Activated B cell treated with CpG ODN at 0.5 μM for 24 hours (primary cell): ENCODE data around the gene IQSEC1. TPM values are rescaled to one million over a fixed set of nuclear protein-coding genes. Genes with fewer than 3 reads are reported as not detected.

ENCODE experiments used
- ATAC-seq: fragments of 200-7000 bp; cut with Tn5 transposase; one replicate; pipeline ENCODE4 v1.10.0; 2021; ENCODE audit warnings: low read depth, mild to moderate bottlenecking, moderate library complexity
- CTCF ChIA-PET: fragments of 350-600 bp; sonication (Branson Sonifier 250); formaldehyde crosslinking; loops from one replicate; lab custom pipeline; 2021; ENCODE audit warnings: antibody characterized with exemption; lab: Charles Lee
- POLR2A ChIA-PET: fragments of 350-600 bp; sonication (Branson Sonifier 250); formaldehyde crosslinking; loops from one replicate; lab custom pipeline; 2021; ENCODE audit warnings: antibody characterized with exemption; lab: Charles Lee
- DNase-seq: peaks from one replicate; pipeline ENCODE4 v3.0.0; 2022
- H3K27ac Mint-ChIP-seq: one replicate; pipeline ENCODE4 v1.8.0; 2020; ENCODE audit warnings: mixed read lengths
- H3K27me3 Mint-ChIP-seq: one replicate; pipeline ENCODE4 v1.8.0; 2021; ENCODE audit warnings: mixed read lengths
- H3K36me3 Mint-ChIP-seq: one replicate; pipeline ENCODE4 v1.8.0; 2021; ENCODE audit warnings: low read depth, mixed read lengths
- H3K4me1 Mint-ChIP-seq: one replicate; pipeline ENCODE4 v1.8.0; 2021; ENCODE audit warnings: mixed read lengths
- H3K4me3 Mint-ChIP-seq: one replicate; pipeline ENCODE4 v1.8.0; 2020; ENCODE audit warnings: mild to moderate bottlenecking, mixed read lengths
- H3K9me3 Mint-ChIP-seq: one replicate; pipeline ENCODE4 v1.8.0; 2020; ENCODE audit warnings: mixed read lengths
- intact Hi-C: fragments of 100-400 bp; cut with micrococcal nuclease; formaldehyde crosslinking; loops from one replicate; pipeline ENCODE4 v1.15.1; 2024
- total RNA-seq: library from RNA; stranded (reverse); gene quantifications from 2 replicates; pipeline ENCODE4 v1.2.3, GENCODE V29; 2022
- TF ChIP-seq, protein P1 (sequence below): fragments of 200-600 bp; IDR thresholded peaks from one replicate; pipeline ENCODE4 v1.8.0; 2022; ENCODE audit warnings: antibody characterized with exemption, mild to moderate bottlenecking

IQSEC1 gene
- total RNA-seq, 1 donor from 2014 or later, result 296 TPM

DNA sequence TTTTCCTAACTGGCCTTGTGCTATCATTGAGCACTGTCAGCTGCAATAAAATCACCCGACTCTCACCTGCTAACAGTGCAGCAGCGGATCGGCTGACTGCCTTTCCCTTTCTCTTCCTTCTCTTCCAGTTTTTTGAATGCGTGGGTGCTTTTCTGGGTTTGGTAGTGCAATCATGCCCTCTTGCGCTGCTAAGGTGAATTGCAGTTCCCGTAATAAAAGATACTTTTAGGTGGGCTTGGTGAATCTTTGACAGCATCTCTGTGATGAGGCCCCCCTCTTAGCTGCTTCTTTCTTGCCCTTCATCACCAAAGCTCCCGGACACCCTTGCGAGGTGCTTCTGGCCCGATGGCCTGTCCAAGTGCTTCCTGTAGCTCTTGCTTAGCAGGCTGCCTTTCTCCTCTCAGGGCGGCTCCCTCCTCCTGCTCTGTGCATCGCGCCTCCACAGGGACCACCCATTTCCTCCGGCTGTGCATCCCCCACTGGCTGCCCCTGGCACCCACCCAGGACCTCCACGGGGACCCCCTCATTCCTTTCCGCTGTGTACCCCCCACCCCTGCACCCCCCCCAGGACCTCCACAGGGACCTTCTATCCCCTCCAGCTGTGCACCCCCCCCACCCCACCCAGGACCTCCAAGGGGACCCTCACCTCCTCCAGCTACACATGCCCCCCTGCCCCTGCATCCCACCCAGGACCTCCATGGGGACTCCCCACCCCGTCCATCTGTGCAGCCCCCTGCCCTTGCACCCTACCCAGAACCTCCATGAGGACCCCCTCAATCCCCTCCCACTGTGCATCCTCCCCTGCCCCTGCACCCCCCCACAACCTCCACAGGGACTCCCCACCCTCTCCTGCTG is 181.0 kb downstream of the IQSEC1 start:
- ChIA-PET POLR2A (interaction anchor here (0.6 to 1.2 kb wide), 3 partner anchors 21 to 51 kb away, joined by 4 to 7 read pairs (median 4); partner anchors contain the start of gene RPL32), CTCF (interaction anchor here (0.7 to 4.8 kb wide), 7 partner anchors 15 to 200 kb away, joined by 3 to 50 read pairs (median 12); partner anchors contain the start of gene RPL32)
- peak; percentile 52 for ATAC-seq
- Mint-ChIP-seq H3K27ac (no peak overlapping the region), H3K36me3 (peaks cover 4% of the 10 kb centered on the region), H3K4me1 (peaks cover 15% of the 10 kb centered on the region), H3K9me3 (no peaks in the 10 kb centered on the region), H3K4me3 (no peak overlapping the region), H3K27me3 (peaks cover 3% of the 10 kb centered on the region)
- DNase-seq, result no peak
- TF ChIP-seq, protein P1, sequence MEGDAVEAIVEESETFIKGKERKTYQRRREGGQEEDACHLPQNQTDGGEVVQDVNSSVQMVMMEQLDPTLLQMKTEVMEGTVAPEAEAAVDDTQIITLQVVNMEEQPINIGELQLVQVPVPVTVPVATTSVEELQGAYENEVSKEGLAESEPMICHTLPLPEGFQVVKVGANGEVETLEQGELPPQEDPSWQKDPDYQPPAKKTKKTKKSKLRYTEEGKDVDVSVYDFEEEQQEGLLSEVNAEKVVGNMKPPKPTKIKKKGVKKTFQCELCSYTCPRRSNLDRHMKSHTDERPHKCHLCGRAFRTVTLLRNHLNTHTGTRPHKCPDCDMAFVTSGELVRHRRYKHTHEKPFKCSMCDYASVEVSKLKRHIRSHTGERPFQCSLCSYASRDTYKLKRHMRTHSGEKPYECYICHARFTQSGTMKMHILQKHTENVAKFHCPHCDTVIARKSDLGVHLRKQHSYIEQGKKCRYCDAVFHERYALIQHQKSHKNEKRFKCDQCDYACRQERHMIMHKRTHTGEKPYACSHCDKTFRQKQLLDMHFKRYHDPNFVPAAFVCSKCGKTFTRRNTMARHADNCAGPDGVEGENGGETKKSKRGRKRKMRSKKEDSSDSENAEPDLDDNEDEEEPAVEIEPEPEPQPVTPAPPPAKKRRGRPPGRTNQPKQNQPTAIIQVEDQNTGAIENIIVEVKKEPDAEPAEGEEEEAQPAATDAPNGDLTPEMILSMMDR, result peak; percentile 89
- intact Hi-C loops, result loop anchor here (1.0 to 2.0 kb wide), 5 partner anchors 24 to 408 kb away; partner anchors contain the start of genes RPL32 and TSEN2

GRCh38 chr3:12891391-12891984 is 181.7 kb downstream of the IQSEC1 start:
- no peak for ATAC-seq
- intact Hi-C loops, result loop anchor here (1.0 kb wide), 1 partner anchor 104 kb away; no protein-coding TSS in a partner anchor
- Mint-ChIP-seq H3K4me1 (peaks cover 19% of the 10 kb centered on the region), H3K27me3 (peaks cover 3% of the 10 kb centered on the region), H3K27ac (no peak overlapping the region), H3K36me3 (no peaks in the 10 kb centered on the region), H3K4me3 (no peak overlapping the region), H3K9me3 (no peaks in the 10 kb centered on the region)
- POLR2A ChIA-PET, result interaction anchor here (1.0 to 1.2 kb wide), 2 partner anchors 49 to 51 kb away, joined by 4 read pairs; partner anchors contain the start of gene RPL32
- CTCF ChIA-PET, result interaction anchor here (0.7 to 4.8 kb wide), 6 partner anchors 15 to 200 kb away, joined by 3 to 50 read pairs (median 14); partner anchors contain the start of gene RPL32
- no peak for DNase-seq
- TF ChIP-seq, protein P1, result no peak

GRCh38 chr3:12890610-12891390 is 182.4 kb downstream of the IQSEC1 start:
- no peak overlapping the region for H3K4me3 Mint-ChIP-seq
- intact Hi-C loops, result loop anchor here (1.0 kb wide), 1 partner anchor 103 kb away; no protein-coding TSS in a partner anchor

DNA sequence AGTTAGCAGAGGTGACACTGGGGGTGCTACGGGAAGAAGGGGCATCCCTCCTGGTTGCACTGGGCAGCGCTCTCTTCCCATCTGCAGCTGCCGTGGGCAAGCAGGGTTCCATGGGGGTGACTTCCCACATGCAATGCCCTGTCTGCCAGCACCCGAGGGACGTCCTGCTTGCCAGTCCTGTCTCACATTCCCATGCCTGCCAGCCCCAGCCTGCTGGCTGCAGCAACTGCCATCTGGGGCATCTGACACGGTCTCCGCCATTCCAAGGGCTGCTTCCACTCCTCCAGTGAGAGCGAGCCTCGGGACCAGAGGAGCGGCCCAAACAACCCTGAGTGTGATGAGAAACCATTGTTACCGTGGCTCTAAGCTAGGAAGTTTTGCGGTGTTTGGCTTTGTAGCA is 186.5 kb downstream of the IQSEC1 start:
- ATAC-seq (no peak), DNase-seq (no peak)
- POLR2A ChIA-PET, result interaction anchor here (1.0 to 1.8 kb wide), 3 partner anchors 45 to 134 kb away, joined by 3 to 13 read pairs (median 6); partner anchors contain the start of gene RPL32
- peaks cover 43% of the 10 kb centered on the region for H3K4me1 Mint-ChIP-seq
- no peak overlapping the region for H3K27ac Mint-ChIP-seq
- TF ChIP-seq, protein P1, result no peak
- H3K27me3 Mint-ChIP-seq, result peaks cover 3% of the 10 kb centered on the region
- intact Hi-C loops, result no loop called here
- peak overlapping the region; percentile 75 for H3K4me3 Mint-ChIP-seq
- no peaks in the 10 kb centered on the region for H3K9me3 Mint-ChIP-seq
- H3K36me3 Mint-ChIP-seq, result no peaks in the 10 kb centered on the region
- CTCF ChIA-PET, result interaction anchor here (1.0 to 2.9 kb wide), 4 partner anchors 45 to 205 kb away, joined by 3 to 10 read pairs (median 4); partner anchors contain the start of gene RPL32

More at GRCh38 chr3:12890610-12891390, 182.4 kb downstream of the IQSEC1 start:
- CTCF ChIA-PET, result interaction anchor here (0.6 to 4.8 kb wide), 7 partner anchors 14 to 185 kb away, joined by 3 to 50 read pairs (median 12); partner anchors contain the start of gene RPL32
- ATAC-seq, result no peak
- POLR2A ChIA-PET, result interaction anchor here (1.2 kb wide), 1 partner anchor 49 kb away, joined by 4 read pairs; no protein-coding TSS in a partner anchor
- H3K27me3 Mint-ChIP-seq, result peaks cover 3% of the 10 kb centered on the region
- TF ChIP-seq, protein P1, result no peak
- no peak overlapping the region for H3K27ac Mint-ChIP-seq
- H3K36me3 Mint-ChIP-seq, result no peaks in the 10 kb centered on the region
- peaks cover 26% of the 10 kb centered on the region for H3K4me1 Mint-ChIP-seq
- no peak for DNase-seq
- H3K9me3 Mint-ChIP-seq, result no peaks in the 10 kb centered on the region
